C4-2B (cell line): ENCODE data around the gene RRP36.

Experiments used
- H3K27ac ChIP-seq: fragments of 450-650 bp; 2 replicates; pipeline ENCODE4 v1.5.1; 2017
- ZFX ChIP-seq: fragments of 450-650 bp; IDR thresholded peaks from 2 replicates; pipeline ENCODE4 v1.6.1; 2017
- TF ChIP-seq, protein P1 (sequence below): fragments of 450-650 bp; conservative IDR thresholded peaks from 2 replicates; pipeline ENCODE4 v1.5.1; 2017; ENCODE audit warnings: mild to moderate bottlenecking

RRP36 gene

DNA sequence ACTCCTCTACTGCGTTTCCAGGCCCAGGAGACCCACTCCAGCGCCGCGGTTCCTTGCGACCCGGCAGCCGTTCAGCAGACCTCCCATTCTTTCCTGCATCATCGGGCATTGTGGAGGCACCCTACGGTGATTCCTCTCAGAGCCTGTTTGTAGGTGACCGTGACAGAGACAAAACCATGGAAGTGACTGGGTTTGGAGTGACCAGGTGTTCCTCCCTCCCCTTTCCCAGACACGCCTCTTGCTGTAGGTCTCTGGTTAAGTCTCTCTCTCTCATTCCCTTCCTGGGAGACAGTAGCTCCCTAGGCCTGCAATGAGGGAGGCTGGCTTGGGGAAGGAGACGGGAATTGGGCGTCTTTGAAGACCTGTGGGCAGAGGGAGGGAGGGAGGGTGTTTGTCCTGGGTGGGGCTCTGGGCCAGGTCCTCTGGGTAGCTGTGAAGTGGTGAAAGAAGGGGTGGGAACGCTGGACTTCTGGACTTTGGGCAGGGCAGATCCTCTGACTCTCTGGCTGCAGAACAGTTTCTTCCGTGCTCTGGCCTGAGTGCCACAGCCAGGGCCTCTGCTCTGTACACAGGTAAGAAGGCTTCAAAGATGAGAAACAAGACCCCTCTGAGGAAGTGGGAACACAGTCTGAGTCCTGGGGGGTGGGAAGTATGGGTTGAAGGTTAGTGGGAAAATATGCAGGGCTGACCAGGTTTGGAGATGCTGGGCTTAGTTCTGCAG lies 38.8 kb downstream of the RRP36 start:
- TF ChIP-seq ZFX: no peak
- TF ChIP-seq, protein P1, sequence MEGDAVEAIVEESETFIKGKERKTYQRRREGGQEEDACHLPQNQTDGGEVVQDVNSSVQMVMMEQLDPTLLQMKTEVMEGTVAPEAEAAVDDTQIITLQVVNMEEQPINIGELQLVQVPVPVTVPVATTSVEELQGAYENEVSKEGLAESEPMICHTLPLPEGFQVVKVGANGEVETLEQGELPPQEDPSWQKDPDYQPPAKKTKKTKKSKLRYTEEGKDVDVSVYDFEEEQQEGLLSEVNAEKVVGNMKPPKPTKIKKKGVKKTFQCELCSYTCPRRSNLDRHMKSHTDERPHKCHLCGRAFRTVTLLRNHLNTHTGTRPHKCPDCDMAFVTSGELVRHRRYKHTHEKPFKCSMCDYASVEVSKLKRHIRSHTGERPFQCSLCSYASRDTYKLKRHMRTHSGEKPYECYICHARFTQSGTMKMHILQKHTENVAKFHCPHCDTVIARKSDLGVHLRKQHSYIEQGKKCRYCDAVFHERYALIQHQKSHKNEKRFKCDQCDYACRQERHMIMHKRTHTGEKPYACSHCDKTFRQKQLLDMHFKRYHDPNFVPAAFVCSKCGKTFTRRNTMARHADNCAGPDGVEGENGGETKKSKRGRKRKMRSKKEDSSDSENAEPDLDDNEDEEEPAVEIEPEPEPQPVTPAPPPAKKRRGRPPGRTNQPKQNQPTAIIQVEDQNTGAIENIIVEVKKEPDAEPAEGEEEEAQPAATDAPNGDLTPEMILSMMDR: no peak
- peak overlapping the region; percentile 82 for H3K27ac ChIP-seq

DNA sequence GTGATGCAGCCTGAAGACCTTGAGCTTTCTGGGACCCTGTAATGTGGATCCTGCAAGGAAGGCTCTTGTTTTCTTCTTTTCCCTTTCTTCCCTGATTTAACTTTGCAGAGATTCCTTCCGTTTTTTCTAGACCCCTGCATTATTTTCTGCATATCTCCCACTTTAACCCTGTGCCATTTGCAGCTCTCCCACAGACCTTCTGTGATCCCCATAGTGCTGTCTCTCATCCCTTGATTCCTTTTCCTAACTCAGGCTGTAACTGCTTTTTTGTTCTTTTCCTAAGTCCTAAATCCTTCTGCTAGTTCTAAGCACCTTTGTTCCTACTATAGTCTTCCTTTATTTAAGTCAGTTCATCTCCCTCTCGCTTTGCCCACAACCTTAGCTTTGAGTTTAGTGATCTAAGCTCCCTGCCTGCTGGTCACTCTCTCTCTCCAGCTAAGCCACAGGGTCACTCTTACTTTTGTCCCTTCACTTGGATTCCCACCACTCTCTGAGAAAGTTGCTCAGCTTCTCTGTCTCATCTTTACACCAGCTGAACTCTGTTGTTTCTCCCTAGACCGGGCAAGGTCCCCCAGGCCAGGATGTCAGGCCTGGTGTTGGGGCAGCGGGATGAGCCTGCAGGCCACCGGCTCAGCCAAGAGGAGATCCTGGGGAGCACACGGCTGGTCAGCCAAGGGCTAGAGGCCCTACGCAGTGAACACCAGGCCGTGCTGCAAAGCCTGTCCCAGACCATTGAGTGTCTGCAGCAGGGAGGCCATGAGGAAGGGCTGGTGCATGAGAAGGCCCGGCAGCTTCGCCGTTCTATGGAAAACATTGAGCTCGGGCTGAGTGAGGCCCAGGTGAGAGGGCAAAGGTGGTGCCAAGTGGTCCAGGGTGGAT lies 39.6 kb downstream of the RRP36 start:
- no peak for TF ChIP-seq ZFX
- TF ChIP-seq, protein P1: no peak
- H3K27ac ChIP-seq: peak overlapping the region; percentile 82; the same call in 1 of the 2 replicates

DNA sequence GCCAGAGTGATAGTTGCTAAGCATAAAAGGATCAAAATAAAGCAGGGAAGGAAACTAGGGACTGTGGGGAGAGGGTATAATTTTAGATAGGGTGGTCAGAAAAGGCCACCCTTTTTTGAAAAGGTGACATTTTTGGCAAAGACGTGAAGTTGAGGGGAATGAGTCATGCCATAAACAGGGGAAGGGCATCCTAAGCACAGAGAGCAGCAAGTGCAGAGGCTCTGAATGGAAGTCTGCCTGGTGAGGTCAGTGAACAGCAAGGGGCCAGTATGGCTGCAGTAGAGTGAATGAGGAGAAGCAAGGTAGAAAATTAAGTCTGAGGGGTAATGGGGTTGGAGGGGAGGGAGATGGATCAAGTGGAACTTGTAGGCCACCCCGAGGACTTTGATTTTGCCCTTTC lies 40.4 kb downstream of the RRP36 start:
- H3K27ac ChIP-seq: no peak overlapping the region
- TF ChIP-seq, protein P1: no peak
- TF ChIP-seq ZFX: no peak

DNA sequence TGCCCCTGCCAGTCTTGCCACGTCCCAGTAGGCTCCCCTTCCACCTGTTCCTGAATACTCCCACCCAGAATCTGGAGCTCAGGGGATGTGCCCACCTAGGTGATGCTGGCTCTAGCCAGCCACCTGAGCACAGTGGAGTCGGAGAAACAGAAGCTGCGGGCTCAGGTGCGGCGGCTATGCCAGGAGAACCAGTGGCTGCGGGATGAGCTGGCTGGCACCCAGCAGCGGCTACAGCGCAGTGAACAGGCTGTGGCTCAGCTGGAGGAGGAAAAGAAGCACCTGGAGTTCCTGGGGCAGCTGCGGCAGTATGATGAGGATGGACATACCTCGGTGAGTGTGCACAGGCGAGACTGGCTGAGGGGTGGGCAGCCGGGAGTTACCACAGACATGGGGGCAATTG lies 41.4 kb downstream of the RRP36 start:
- no peak overlapping the region for H3K27ac ChIP-seq
- TF ChIP-seq, protein P1: no peak
- TF ChIP-seq ZFX: no peak

DNA sequence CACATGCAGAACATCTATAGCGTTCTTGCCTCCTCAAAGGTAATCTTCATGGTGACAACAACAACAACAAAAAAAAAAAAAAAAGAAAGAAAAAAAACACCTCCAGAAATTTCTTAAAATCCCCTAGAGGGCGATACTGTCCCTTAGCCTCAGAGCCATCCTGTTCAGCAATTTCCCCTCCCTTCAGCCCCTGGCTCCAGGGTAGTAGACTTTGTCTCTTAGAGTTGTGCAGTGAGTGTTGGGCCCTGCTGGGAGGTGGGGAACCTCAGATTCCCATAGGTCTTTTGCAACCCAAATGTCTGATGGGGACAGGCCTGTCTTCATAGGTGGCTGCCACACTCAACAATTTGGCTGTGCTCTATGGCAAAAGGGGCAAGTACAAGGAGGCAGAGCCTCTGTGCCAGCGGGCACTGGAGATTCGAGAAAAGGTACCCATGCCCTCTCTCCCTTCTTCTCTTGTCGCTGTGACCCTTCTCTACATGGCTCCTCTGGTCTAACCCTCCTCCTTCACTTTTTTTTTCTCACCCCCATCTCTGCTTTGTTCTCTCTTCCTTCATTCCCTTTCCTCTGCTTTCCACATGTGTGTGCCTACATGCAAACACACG lies 48.7 kb downstream of the RRP36 start:
- no peak overlapping the region for H3K27ac ChIP-seq
- TF ChIP-seq, protein P1: peak; percentile 88
- TF ChIP-seq ZFX: no peak

DNA sequence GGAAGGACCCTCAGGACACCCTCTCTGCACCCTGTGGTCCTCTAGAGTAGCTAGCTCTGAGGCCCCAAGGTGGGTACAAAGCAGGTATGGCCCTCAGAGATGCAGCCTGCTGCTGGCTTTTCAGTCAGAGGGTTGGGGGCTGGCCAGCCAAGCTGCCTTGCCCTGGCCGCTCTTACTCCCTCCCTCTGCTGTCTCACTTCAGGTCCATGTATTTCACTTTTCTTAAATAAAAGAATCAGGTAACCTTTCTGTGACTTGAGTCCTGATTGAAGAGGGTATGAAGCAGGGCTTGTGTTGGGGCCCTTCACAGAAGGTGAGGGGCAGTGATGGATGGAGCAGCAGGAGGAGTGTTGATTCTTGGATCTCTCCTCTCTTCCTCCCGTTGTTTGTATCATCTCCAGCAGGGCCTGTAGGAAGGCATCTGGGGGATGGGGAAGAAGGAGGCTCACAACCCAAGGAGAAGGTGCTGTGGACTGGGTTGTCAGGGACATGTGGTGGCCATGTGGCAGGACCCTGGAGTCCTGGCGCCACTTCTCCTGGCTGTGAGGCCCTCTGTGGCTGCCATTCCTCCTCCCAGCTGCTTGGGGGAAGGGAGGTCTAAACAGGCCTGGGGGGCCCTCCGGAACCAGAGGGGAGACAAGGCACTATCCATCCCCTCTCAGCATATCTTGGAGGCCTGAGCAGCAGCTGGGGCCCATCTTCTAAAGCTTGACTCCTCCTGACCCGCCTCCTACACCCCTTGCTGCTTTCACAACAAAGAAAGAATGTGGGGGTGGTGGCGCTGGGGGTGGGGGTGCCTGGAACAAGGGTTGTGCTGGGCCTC lies 53.6 kb downstream of the RRP36 start:
- TF ChIP-seq ZFX: no peak
- TF ChIP-seq, protein P1: no peak
- no peak overlapping the region for H3K27ac ChIP-seq
